ENCODE data around the gene UPK1B.
"Not testable (repeated sequence)": the region's sequence is repeated elsewhere in the genome, so short reads cannot be mapped to it uniquely, and the experiment has no call there.

UPK1B gene

GRCh38 chr3:119227070-119227850 lies 53.9 kb downstream of the UPK1B start:
- DNase-seq: no peak

- DNase-seq: no peak
Measured at GRCh38 chr3:119228373-119229145, 55.2 kb downstream of the UPK1B start.

GRCh38 chr3:119229190-119229589 lies 55.8 kb downstream of the UPK1B start:
- no peak for DNase-seq

- no peak for DNase-seq
Measured at GRCh38 chr3:119230071-119230470, 56.7 kb downstream of the UPK1B start.

- DNase-seq: no peak
Measured at GRCh38 chr3:119230745-119231144, 57.3 kb downstream of the UPK1B start.

GRCh38 chr3:119234610-119235009 lies 61.2 kb downstream of the UPK1B start:
- DNase-seq: no peak

GRCh38 chr3:119235151-119235550 lies 61.8 kb downstream of the UPK1B start:
- no peak for DNase-seq

- no peak for DNase-seq
Measured at GRCh38 chr3:119236756-119237155, 63.4 kb downstream of the UPK1B start.

GRCh38 chr3:119237299-119237698 lies 63.9 kb downstream of the UPK1B start:
- no peak for DNase-seq

GRCh38 chr3:119238363-119238762 lies 65.0 kb downstream of the UPK1B start:
- DNase-seq: no peak

- no peak for DNase-seq
Measured at GRCh38 chr3:119239206-119239820, 65.9 kb downstream of the UPK1B start.

- no peak for DNase-seq
Measured at GRCh38 chr3:119240101-119240590, 66.7 kb downstream of the UPK1B start.

GRCh38 chr3:119240591-119241434 lies 67.4 kb downstream of the UPK1B start, which contains the start of gene B4GALT4:
TSS of gene B4GALT4 (minus strand) at chr3:119240878. CDS start at chr3:119230099, 10,779 bp downstream.
- DNase-seq: peak; percentile 11

- not testable (repeated sequence) for DNase-seq
Measured at GRCh38 chr3:119242387-119243057, 69.1 kb downstream of the UPK1B start.

- DNase-seq: not testable (repeated sequence)
Measured at GRCh38 chr3:119243058-119243529, 69.7 kb downstream of the UPK1B start.

GRCh38 chr3:119243712-119244111 lies 70.3 kb downstream of the UPK1B start:
- DNase-seq: no peak

GRCh38 chr3:119245778-119246177 lies 72.4 kb downstream of the UPK1B start:
- DNase-seq: no peak
